ENCODE results near the gene PET117.

The PET117 gene

GRCh38 chr20:18138639-18139583 is 1.2 kb downstream of the PET117 start:
- TF ChIP-seq REST (IDR thresholded peaks at IDR 0.05; ENCODE audit: insufficient read depth in 1 of 2, low read depth in 2 of 2, low read length in 2 of 2) (no peak), TAF1 (IDR thresholded peaks at IDR 0.05; ENCODE audit: borderline replicate concordance, insufficient read depth, low read length) (no peak), SIN3A (IDR thresholded peaks at IDR 0.05; ENCODE audit: borderline replicate concordance, insufficient read depth, low read length) (no peak), POLR2AphosphoS5 (IDR thresholded peaks at IDR 0.05; ENCODE audit: low read depth, low read length) (no peak), FOXP2 (optimal IDR thresholded peaks at IDR 0.05; ENCODE audit: borderline replicate concordance, extremely low read depth, extremely low read length, insufficient read depth) (no peak)

GRCh38 chr20:18139832-18140231 is 2.2 kb downstream of the PET117 start:
- TF ChIP-seq POLR2AphosphoS5 (IDR thresholded peaks at IDR 0.05; ENCODE audit: low read depth, low read length) (no peak), TAF1 (IDR thresholded peaks at IDR 0.05; ENCODE audit: borderline replicate concordance, insufficient read depth, low read length) (no peak), FOXP2 (optimal IDR thresholded peaks at IDR 0.05; ENCODE audit: borderline replicate concordance, extremely low read depth, extremely low read length, insufficient read depth) (no peak), SIN3A (IDR thresholded peaks at IDR 0.05; ENCODE audit: borderline replicate concordance, insufficient read depth, low read length) (no peak), REST (IDR thresholded peaks at IDR 0.05; ENCODE audit: insufficient read depth in 1 of 2, low read depth in 2 of 2, low read length in 2 of 2) (no peak)

DNA sequence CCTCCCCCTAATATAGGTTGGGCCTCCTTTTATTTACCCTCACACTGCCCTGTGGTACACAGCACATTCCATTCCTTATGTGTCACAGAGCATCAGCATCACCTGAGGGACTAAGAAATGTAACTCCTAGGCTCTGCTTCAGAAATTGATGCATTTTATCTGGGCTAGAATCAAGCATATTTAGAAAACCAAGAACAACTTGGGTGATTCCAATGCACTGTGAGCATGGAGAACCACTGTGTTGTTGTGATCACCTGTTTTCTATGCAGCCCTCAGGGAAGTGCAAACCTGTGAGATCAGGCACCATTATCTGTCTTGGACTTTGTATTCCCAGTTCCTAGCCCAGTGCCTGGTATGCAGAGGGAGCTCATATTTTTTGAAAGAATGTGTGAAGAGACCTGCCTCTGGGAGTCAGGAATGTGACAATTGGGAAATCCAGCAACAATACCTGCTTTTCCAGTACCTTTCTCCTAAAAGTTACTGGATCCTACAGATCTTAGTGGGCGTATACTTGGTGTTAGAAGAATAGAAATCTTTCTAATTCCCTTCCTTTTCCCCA is 7.0 kb downstream of the PET117 start:
- no peak for TF ChIP-seq REST (IDR thresholded peaks at IDR 0.05; ENCODE audit: insufficient read depth in 1 of 2, low read depth in 2 of 2, low read length in 2 of 2)
- no peak for TF ChIP-seq SIN3A (IDR thresholded peaks at IDR 0.05; ENCODE audit: borderline replicate concordance, insufficient read depth, low read length)
- no peak for TF ChIP-seq TAF1 (IDR thresholded peaks at IDR 0.05; ENCODE audit: borderline replicate concordance, insufficient read depth, low read length)
- no peak for TF ChIP-seq POLR2AphosphoS5 (IDR thresholded peaks at IDR 0.05; ENCODE audit: low read depth, low read length)
- TF ChIP-seq FOXP2 (optimal IDR thresholded peaks at IDR 0.05; ENCODE audit: borderline replicate concordance, extremely low read depth, extremely low read length, insufficient read depth), result no peak

DNA sequence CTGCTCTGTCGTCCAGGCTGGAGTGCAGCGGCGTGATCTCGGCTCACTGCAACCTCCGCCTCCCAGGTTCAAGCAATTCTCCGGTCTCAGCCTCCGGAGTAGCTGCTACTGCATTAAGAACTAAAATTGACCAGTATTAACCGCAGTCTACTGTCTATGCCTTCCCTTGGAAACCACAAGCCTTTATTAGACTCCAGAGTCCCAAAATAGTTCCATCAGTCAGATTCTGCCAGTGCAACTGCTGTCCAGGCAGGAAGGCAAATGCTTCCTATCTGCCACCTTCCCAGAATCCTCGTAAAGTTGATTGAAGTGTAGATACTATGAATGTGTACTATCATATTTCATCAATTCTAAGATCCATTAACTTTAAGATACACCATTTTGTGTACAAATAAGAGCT is 16.7 kb downstream of the PET117 start:
- no peak for TF ChIP-seq POLR2AphosphoS5 (IDR thresholded peaks at IDR 0.05; ENCODE audit: low read depth, low read length)
- no peak for TF ChIP-seq REST (IDR thresholded peaks at IDR 0.05; ENCODE audit: insufficient read depth in 1 of 2, low read depth in 2 of 2, low read length in 2 of 2)
- TF ChIP-seq FOXP2 (optimal IDR thresholded peaks at IDR 0.05; ENCODE audit: borderline replicate concordance, extremely low read depth, extremely low read length, insufficient read depth), result no peak
- TF ChIP-seq TAF1 (IDR thresholded peaks at IDR 0.05; ENCODE audit: borderline replicate concordance, insufficient read depth, low read length), result no peak
- no peak for TF ChIP-seq SIN3A (IDR thresholded peaks at IDR 0.05; ENCODE audit: borderline replicate concordance, insufficient read depth, low read length)
